K562 treated with DMSO at 1 percent for 4 hours (cell line): ENCODE data around the gene PCDHA13. TPM values are rescaled to one million over a fixed set of nuclear protein-coding genes. Genes with fewer than 3 reads are reported as not detected.

Experiments used
- total RNA-seq: library from RNA; unstranded; fragments of 300-600 nt; gene quantifications from 2 replicates; pipeline ENCODE4 v1.2.3, GENCODE V29; 2022; ENCODE audit not compliant: insufficient read depth

PCDHA13 gene
- not detected in 2 replicates for total RNA-seq

GRCh38 chr5:140881889-140882590 lies at the start of gene PCDHA13:
PCDHA13 (plus strand) TSS chr5:140882124; CDS start chr5:140882269, 145 bp downstream.

DNA sequence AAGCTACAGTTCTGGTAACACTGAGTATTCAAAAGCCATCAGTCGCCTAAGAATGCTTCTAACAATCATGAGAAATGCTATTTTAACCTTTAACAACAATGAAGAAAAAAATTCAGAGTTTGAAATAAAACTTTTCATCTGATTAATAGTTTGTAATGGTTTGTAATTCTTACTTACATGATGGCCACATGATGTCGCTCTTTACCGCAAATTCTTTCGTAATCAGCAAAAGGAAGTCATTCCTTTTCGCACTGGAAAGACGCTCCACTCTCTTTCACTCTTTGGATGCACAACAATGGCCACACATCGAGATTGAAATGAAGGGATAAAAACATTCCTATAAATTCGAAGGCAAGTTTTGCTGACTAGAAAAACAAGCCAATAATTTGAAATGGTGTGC lies 47.9 kb upstream of the PCDHA13 start, which contains the start of gene PCDHA7:
Gene PCDHA7, plus strand, starts transcription at position 277 of the 400 bp plus-strand sequence. Its CDS starts 115 bp downstream, at position 392.

GRCh38 chr5:140840978-140841962 lies 40.7 kb upstream of the PCDHA13 start, which contains the start of gene PCDHA8:
PCDHA8 (plus strand) TSS chr5:140841187; CDS start chr5:140841322, 135 bp downstream.

GRCh38 chr5:140848139-140849102 lies 33.5 kb upstream of the PCDHA13 start, which contains the start of gene PCDHA9:
PCDHA9 (plus strand) TSS chr5:140848382; CDS start chr5:140848496, 114 bp downstream.

DNA sequence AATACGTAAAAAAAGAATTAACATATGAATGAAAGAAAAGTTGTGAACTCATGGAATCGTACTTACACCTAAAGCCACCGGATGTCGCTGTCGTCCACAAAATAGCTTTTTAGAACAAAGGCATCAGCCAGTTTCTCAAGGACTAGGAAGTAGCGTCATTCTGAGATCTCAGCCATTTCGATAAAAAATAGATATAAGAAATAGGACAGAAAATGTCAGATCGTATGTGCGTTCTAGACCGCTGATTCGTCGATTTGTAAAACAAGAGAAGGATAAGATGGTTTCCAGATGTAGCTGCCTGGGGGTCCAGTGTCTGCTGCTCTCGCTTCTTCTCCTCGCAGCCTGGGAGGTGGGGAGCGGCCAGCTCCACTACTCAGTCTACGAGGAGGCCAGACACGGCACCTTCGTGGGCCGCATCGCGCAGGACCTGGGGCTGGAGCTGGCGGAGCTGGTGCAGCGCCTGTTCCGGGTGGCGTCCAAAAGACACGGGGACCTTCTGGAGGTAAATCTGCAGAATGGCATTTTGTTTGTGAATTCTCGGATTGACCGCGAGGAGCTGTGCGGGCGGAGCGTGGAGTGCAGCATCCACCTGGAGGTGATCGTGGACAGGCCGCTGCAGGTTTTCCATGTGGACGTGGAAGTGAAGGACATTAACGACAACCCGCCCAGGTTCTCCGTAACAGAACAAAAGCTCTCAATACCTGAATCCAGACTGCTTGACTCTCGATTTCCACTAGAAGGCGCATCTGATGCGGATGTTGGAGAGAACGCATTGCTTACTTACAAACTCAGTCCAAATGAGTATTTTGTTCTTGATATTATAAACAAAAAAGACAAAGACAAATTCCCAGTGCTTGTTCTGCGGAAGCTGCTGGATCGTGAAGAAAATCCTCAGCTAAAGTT lies 25.9 kb upstream of the PCDHA13 start, which contains the start of gene PCDHA10:
Gene PCDHA10, plus strand, starts transcription at position 126 of the 903 bp plus-strand sequence. Its CDS starts 152 bp downstream, at position 278.

GRCh38 chr5:140868721-140869554 lies 13.0 kb upstream of the PCDHA13 start, which contains the start of gene PCDHA11:
PCDHA11 (plus strand) TSS chr5:140868957; CDS start chr5:140869104, 147 bp downstream.

DNA sequence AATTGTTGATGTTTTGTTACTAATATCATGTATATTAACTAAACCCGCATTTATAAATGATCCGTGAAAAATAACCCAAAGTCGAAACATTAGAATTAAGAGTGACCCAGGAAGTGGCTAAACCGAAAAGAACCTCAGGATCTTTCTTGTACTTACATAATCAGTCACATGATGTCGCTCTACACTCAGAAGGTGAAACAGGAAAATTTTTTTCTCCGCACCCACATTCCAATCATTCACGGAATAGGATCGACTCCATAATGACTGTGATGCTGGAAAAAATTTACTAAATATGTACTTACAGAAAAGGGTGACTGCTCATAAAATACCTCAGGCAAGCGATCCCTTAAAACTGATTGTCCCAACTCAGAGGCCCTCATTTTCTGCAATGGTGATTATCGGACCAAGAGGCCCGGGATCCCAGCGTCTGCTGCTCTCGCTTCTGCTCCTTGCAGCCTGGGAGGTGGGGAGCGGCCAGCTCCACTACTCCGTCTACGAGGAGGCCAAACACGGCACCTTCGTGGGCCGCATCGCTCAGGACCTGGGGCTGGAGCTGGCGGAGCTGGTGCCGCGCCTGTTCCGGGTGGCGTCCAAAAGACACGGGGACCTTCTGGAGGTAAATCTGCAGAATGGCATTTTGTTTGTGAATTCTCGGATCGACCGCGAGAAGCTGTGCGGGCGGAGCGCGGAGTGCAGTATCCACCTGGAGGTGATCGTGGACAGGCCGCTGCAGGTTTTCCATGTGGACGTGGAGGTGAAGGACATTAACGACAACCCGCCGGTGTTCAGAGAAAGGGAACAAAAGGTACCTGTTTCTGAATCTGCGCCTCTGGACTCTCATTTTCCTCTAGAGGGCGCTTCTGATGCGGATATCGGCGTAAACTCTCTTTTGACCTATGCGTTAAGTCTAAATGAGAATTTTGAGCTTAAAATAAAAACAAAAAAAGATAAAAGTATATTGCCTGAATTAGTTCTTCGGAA lies 6.5 kb upstream of the PCDHA13 start, which contains the start of gene PCDHA12:
Gene PCDHA12, plus strand, starts transcription at position 224 of the 981 bp plus-strand sequence. Its CDS starts 165 bp downstream, at position 389.

GRCh38 chr5:140925806-140926442 lies 44.0 kb downstream of the PCDHA13 start, which contains the start of gene PCDHAC1:
PCDHAC1 (plus strand) TSS chr5:140926299; CDS start chr5:140926893, 594 bp downstream.

Other genes with a start within 250 kb of the PCDHA13 start
- gene CD14, start 248.9 kb upstream of the PCDHA13 start, total RNA-seq: 4.9 TPM in 1 of 2 replicates, not detected in the other
- gene TMCO6, start 242.7 kb upstream of the PCDHA13 start, total RNA-seq: 10.4 and 10.7 TPM in 2 replicates
- 172 and 175 TPM in 2 replicates for gene NDUFA2, start 234.5 kb upstream of the PCDHA13 start, total RNA-seq
- 149 and 176 TPM in 2 replicates for gene IK, start 234.3 kb upstream of the PCDHA13 start, total RNA-seq
- gene WDR55, start 217.2 kb upstream of the PCDHA13 start, total RNA-seq: 43.1 and 46.0 TPM in 2 replicates
- 3.3 and 7.0 TPM in 2 replicates for gene DND1, start 208.5 kb upstream of the PCDHA13 start, total RNA-seq
- 43.5 and 55.6 TPM in 2 replicates for gene HARS1, start 190.8 kb upstream of the PCDHA13 start, total RNA-seq
- gene HARS2, start 190.7 kb upstream of the PCDHA13 start, total RNA-seq: 10.2 and 15.1 TPM in 2 replicates
- gene ZMAT2, start 181.7 kb upstream of the PCDHA13 start, total RNA-seq: 34.6 and 43.0 TPM in 2 replicates
- not detected in 2 replicates for gene PCDHA1, start 96.0 kb upstream of the PCDHA13 start, total RNA-seq
- not detected in 2 replicates for gene PCDHA2, start 87.3 kb upstream of the PCDHA13 start, total RNA-seq
- not detected in 2 replicates for gene PCDHA3, start 81.1 kb upstream of the PCDHA13 start, total RNA-seq
- not detected in 2 replicates for gene PCDHA4, start 75.1 kb upstream of the PCDHA13 start, total RNA-seq
- not detected in 2 replicates for gene PCDHA5, start 60.5 kb upstream of the PCDHA13 start, total RNA-seq
- not detected in 2 replicates for gene PCDHA6, start 54.2 kb upstream of the PCDHA13 start, total RNA-seq
- not detected in 2 replicates for gene PCDHA7, start 47.9 kb upstream of the PCDHA13 start, total RNA-seq
- gene PCDHA8, start 40.9 kb upstream of the PCDHA13 start, total RNA-seq: not detected in 2 replicates
- gene PCDHA9, start 33.7 kb upstream of the PCDHA13 start, total RNA-seq: not detected in 2 replicates
- gene PCDHA10, start 26.2 kb upstream of the PCDHA13 start, total RNA-seq: not detected in 2 replicates
- gene PCDHA11, start 13.2 kb upstream of the PCDHA13 start, total RNA-seq: not detected in 2 replicates
- not detected in 2 replicates for gene PCDHA12, start 6.8 kb upstream of the PCDHA13 start, total RNA-seq
- not detected in 2 replicates for gene PCDHAC1, start 44.2 kb downstream of the PCDHA13 start, total RNA-seq
- gene PCDHAC2, start 84.4 kb downstream of the PCDHA13 start, total RNA-seq: not detected in 2 replicates
- gene PCDHB1, start 169.2 kb downstream of the PCDHA13 start, total RNA-seq: not detected in 2 replicates
- gene PCDHB2, start 212.5 kb downstream of the PCDHA13 start, total RNA-seq: not detected in 2 replicates
- not detected in 2 replicates for gene PCDHB3, start 218.3 kb downstream of the PCDHA13 start, total RNA-seq
- not detected in 2 replicates for gene PCDHB4, start 239.7 kb downstream of the PCDHA13 start, total RNA-seq